ENCODE measurements around the gene LRP2BP. TPM values are rescaled to one million over a fixed set of nuclear protein-coding genes. Genes with fewer than 3 reads are reported as not detected.
A peak's percentile ranks its signal among the peaks of the same experiment; 100 is the strongest.

LRP2BP gene
- total and polyA plus RNA-seq, 7 experiments from 2014 or later = 0.58 to 2.4 (median 1.7) TPM

DNA sequence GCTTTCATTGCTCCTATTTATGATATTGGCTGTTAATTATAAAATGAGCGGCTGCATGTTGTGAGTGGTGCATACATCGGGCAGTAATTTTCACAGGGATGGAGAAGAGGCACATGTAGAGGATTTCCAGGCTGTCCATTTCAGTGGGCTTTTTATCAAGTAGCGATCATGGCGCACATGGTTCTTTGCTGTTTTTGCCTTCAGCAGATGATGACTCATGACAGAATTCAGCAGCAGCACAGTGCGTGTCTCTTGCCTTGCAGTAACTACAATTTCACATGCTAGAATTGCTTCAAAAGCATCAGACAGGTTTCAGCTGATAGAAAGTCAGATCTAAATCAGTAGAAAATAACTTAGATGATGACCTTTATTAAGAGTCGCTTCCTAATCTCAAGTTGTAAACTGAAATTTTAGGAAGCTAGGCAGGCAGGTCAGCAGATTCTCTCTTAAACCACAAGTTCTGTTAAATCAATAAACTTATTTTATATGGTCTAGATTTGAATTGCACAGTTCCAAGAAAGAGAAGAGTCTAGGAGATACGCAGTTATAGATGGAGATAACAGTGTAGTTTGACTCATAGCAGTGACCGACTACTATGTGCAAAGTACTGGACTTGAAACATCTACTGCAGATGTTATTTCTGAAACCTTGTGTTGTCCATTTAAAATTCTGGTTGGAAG lies 35.8 kb downstream of the LRP2BP start:
- H3K27me3 ChIP-seq (ENCODE audit: control insufficient read depth in 2 of 2, insufficient read depth in 2 of 2, low read length in 2 of 2) = no peaks in the 10 kb centered on the region
- H3K36me3 ChIP-seq (ENCODE audit: control insufficient read depth in 2 of 3, insufficient read depth in 3 of 3, low read length in 3 of 3) = no peaks in the 10 kb centered on the region
- no peak for DNase-seq
- ChIA-PET CTCF (no interaction called here), POLR2A (no interaction called here)
- H3K27ac ChIP-seq (ENCODE audit: low read depth, low read length) = no peak overlapping the region
- H3K9me3 ChIP-seq (ENCODE audit: control insufficient read depth in 2 of 3, low read length in 3 of 3) = no peaks in the 10 kb centered on the region
- intact Hi-C loops (cut with micrococcal nuclease) = no loop called here
- ATAC-seq = no peak
- H3K4me1 Mint-ChIP-seq = no peaks in the 10 kb centered on the region
- no peak overlapping the region for H3K4me3 ChIP-seq (ENCODE audit: low read length)
- no peaks in the 10 kb centered on the region for H3K27me3 Mint-ChIP-seq
- H3K36me3 Mint-ChIP-seq = peaks cover 0 to 33% (median 8%) of the 10 kb centered on the region in 5 donors
- no peak overlapping the region for H3K27ac Mint-ChIP-seq
- H3K4me1 ChIP-seq (ENCODE audit: control insufficient read depth in 2 of 2, insufficient read depth in 2 of 2, low read length in 2 of 2) = no peaks in the 10 kb centered on the region
- no peaks in the 10 kb centered on the region for H3K9me3 Mint-ChIP-seq
- H3K4me3 Mint-ChIP-seq = no peak overlapping the region

DNA sequence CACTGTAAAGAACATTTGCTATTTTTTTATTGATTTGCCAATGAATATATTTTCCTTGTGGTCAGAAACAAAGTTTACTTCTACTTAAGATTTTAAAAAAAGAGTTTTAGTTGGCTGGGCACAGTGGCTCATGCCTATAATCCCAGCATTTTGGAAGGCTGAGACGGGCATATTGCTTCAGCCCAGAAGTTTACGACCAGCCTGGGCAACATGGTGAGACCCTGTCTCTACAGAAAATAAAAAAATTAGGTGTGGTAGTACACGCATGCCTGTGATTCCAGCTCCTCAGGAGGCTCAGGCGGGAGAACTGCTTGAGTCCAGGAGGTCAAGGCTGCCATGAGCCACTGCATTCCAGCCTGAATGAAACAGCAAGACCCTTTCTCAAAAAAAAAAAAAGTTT lies 36.8 kb downstream of the LRP2BP start:
- ATAC-seq = no peak
- H3K9me3 ChIP-seq (ENCODE audit: control insufficient read depth in 2 of 3, low read length in 3 of 3) = no peaks in the 10 kb centered on the region
- no peak overlapping the region for H3K27ac Mint-ChIP-seq
- H3K36me3 ChIP-seq (ENCODE audit: control insufficient read depth in 2 of 3, insufficient read depth in 3 of 3, low read length in 3 of 3) = no peaks in the 10 kb centered on the region
- no peaks in the 10 kb centered on the region for H3K9me3 Mint-ChIP-seq
- no peak overlapping the region for H3K4me3 Mint-ChIP-seq
- H3K4me1 Mint-ChIP-seq = no peaks in the 10 kb centered on the region
- no peak overlapping the region for H3K27ac ChIP-seq (ENCODE audit: low read depth, low read length)
- ChIA-PET CTCF (no interaction called here), POLR2A (no interaction called here)
- H3K27me3 ChIP-seq (ENCODE audit: control insufficient read depth in 2 of 2, insufficient read depth in 2 of 2, low read length in 2 of 2) = no peaks in the 10 kb centered on the region
- intact Hi-C loops (cut with micrococcal nuclease) = no loop called here
- H3K27me3 Mint-ChIP-seq = no peaks in the 10 kb centered on the region
- DNase-seq = no peak
- no peaks in the 10 kb centered on the region for H3K4me1 ChIP-seq (ENCODE audit: control insufficient read depth in 2 of 2, insufficient read depth in 2 of 2, low read length in 2 of 2)
- peaks cover 4 to 39% (median 10%) of the 10 kb centered on the region in 5 donors for H3K36me3 Mint-ChIP-seq
- no peak overlapping the region for H3K4me3 ChIP-seq (ENCODE audit: low read length)

DNA sequence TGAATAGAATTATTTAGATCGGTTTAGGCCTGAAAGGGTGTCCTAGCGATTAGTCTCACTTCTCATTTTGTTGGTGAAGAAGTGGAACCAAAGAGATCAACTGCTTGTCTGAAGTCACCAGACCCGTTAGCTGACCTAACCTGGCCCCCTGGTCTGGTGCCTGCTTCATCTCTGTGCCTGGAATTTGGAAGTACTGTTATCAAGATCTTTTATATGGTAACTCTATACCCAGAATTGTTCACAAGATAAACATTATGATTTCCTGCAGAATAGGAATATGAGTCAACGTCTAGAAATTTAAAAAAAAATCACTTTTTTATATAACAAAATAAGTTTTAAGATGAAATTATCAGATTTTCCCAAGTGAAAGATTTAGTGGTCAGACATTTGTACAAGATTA lies 37.2 kb downstream of the LRP2BP start:
- H3K9me3 ChIP-seq (ENCODE audit: control insufficient read depth in 2 of 3, low read length in 3 of 3) = no peaks in the 10 kb centered on the region
- POLR2A ChIA-PET = no interaction called here
- no peak overlapping the region for H3K27ac ChIP-seq (ENCODE audit: low read depth, low read length)
- H3K27me3 Mint-ChIP-seq = no peaks in the 10 kb centered on the region
- H3K4me3 Mint-ChIP-seq = no peak overlapping the region
- H3K36me3 Mint-ChIP-seq = peaks cover 4 to 40% (median 11%) of the 10 kb centered on the region in 5 donors
- no peaks in the 10 kb centered on the region for H3K4me1 Mint-ChIP-seq
- H3K4me3 ChIP-seq (ENCODE audit: low read length) = no peak overlapping the region
- CTCF ChIA-PET = no interaction called here
- intact Hi-C loops (cut with micrococcal nuclease) = no loop called here
- no peaks in the 10 kb centered on the region for H3K9me3 Mint-ChIP-seq
- DNase-seq (no peak), ATAC-seq (no peak)
- no peaks in the 10 kb centered on the region for H3K4me1 ChIP-seq (ENCODE audit: control insufficient read depth in 2 of 2, insufficient read depth in 2 of 2, low read length in 2 of 2)
- H3K27me3 ChIP-seq (ENCODE audit: control insufficient read depth in 2 of 2, insufficient read depth in 2 of 2, low read length in 2 of 2) = no peaks in the 10 kb centered on the region
- no peak overlapping the region for H3K27ac Mint-ChIP-seq
- H3K36me3 ChIP-seq (ENCODE audit: control insufficient read depth in 2 of 3, insufficient read depth in 3 of 3, low read length in 3 of 3) = no peaks in the 10 kb centered on the region

DNA sequence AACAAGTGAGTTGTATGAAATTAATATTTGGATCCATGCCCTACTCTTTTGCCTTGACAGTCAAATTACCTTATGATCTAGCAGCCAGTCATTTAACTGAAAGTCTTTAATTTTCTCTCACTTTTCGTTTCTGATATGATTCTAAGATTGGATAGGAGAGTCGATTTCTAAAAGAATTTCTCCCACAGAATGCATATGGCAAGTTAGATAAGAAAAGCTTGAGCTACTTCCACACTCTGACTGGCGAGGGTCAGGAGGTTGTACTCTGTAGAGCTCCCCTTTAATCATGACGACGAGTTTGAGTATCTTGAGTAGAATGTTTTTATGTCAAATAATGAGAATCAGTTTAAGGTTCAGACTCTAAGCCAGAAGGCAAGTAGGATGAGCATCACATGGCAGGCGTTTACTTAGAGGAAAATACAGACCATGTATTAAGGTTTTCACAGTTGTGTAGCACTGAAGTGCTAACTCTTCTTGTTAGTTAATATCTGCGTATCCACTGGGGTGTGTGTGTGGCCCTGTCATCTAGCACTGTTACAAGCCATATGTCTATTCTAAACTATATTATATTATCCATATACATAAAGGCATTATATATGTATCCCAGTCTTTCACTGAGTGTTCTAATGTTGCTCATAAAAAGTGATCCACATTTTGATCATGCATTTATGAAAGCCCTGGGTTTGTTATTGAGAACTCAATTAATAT lies 37.8 kb downstream of the LRP2BP start:
- H3K27ac Mint-ChIP-seq = no peak overlapping the region
- ChIA-PET CTCF (no interaction called here), POLR2A (no interaction called here)
- intact Hi-C loops (cut with micrococcal nuclease) = no loop called here
- H3K27me3 ChIP-seq (ENCODE audit: control insufficient read depth in 2 of 2, insufficient read depth in 2 of 2, low read length in 2 of 2) = no peaks in the 10 kb centered on the region
- no peak overlapping the region for H3K4me3 Mint-ChIP-seq
- no peak for DNase-seq
- H3K36me3 Mint-ChIP-seq = peaks cover 8 to 39% (median 14%) of the 10 kb centered on the region in 5 donors
- H3K27me3 Mint-ChIP-seq = no peaks in the 10 kb centered on the region
- no peaks in the 10 kb centered on the region for H3K9me3 ChIP-seq (ENCODE audit: control insufficient read depth in 2 of 3, low read length in 3 of 3)
- no peaks in the 10 kb centered on the region for H3K4me1 ChIP-seq (ENCODE audit: control insufficient read depth in 2 of 2, insufficient read depth in 2 of 2, low read length in 2 of 2)
- ATAC-seq = no peak
- H3K9me3 Mint-ChIP-seq = no peaks in the 10 kb centered on the region
- no peaks in the 10 kb centered on the region for H3K36me3 ChIP-seq (ENCODE audit: control insufficient read depth in 2 of 3, insufficient read depth in 3 of 3, low read length in 3 of 3)
- H3K4me3 ChIP-seq (ENCODE audit: low read length) = no peak overlapping the region
- H3K4me1 Mint-ChIP-seq = no peaks in the 10 kb centered on the region
- H3K27ac ChIP-seq (ENCODE audit: low read depth, low read length) = no peak overlapping the region

DNA sequence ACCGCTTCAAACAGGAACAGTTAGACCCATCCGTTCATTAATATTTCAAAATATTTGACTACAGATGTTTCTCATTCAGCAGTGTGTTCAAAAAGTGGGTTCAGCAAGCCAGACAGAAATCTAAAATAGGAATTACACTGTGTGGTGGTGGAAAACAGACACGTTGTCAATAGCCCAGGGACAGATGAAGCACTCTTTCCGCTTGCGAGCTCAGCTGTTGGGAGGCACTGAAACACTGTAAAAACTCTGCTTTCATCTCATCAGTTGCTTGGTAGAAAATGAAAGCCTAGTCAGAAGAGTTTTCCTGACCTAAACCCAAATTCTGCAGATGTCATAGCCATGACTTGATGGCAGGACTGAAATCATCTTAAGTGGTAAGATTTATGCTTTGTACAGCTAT lies 38.5 kb downstream of the LRP2BP start:
- ATAC-seq (no peak), DNase-seq (no peak)
- no peaks in the 10 kb centered on the region for H3K27me3 Mint-ChIP-seq
- H3K4me1 Mint-ChIP-seq = peaks cover 0 to 5% (median 0%) of the 10 kb centered on the region in 7 donors
- H3K4me3 Mint-ChIP-seq = no peak overlapping the region
- ChIA-PET CTCF (no interaction called here), POLR2A (no interaction called here)
- intact Hi-C loops (cut with micrococcal nuclease) = no loop called here
- no peaks in the 10 kb centered on the region for H3K36me3 ChIP-seq (ENCODE audit: control insufficient read depth in 2 of 3, insufficient read depth in 3 of 3, low read length in 3 of 3)
- H3K27ac Mint-ChIP-seq = no peak overlapping the region
- no peaks in the 10 kb centered on the region for H3K9me3 Mint-ChIP-seq
- H3K36me3 Mint-ChIP-seq = peaks cover 9 to 45% (median 20%) of the 10 kb centered on the region in 5 donors
- no peaks in the 10 kb centered on the region for H3K4me1 ChIP-seq (ENCODE audit: control insufficient read depth in 2 of 2, insufficient read depth in 2 of 2, low read length in 2 of 2)
- H3K4me3 ChIP-seq (ENCODE audit: low read length) = no peak overlapping the region
- no peak overlapping the region for H3K27ac ChIP-seq (ENCODE audit: low read depth, low read length)
- H3K9me3 ChIP-seq (ENCODE audit: control insufficient read depth in 2 of 3, low read length in 3 of 3) = no peaks in the 10 kb centered on the region
- H3K27me3 ChIP-seq (ENCODE audit: control insufficient read depth in 2 of 2, insufficient read depth in 2 of 2, low read length in 2 of 2) = no peaks in the 10 kb centered on the region

DNA sequence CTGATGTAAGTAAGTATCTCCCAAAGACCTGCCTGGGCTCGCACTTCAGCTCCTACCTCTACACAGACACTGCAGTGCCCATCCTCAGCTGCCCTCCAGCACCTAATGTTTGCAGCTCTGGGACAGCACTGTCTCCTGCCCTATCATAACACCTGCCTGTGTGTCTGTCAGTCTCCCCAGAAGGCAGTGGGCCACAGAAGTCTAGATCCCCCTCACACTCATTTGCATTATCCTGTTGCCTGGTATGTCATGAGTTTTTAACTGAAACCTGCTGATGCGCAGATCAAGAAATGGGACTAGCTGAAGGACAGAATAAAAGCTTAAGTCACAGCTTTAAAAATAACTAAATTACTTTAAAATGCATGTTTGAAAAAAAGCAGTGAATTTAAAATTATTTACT lies 43.0 kb downstream of the LRP2BP start:
- Histone ChIP-seq H3K36me3 (ENCODE audit: control insufficient read depth in 2 of 3, insufficient read depth in 3 of 3, low read length in 3 of 3) (no peaks in the 10 kb centered on the region), H3K4me1 (ENCODE audit: control insufficient read depth in 2 of 2, insufficient read depth in 2 of 2, low read length in 2 of 2) (no peaks in the 10 kb centered on the region), H3K27me3 (ENCODE audit: control insufficient read depth in 2 of 2, insufficient read depth in 2 of 2, low read length in 2 of 2) (no peaks in the 10 kb centered on the region), H3K4me3 (ENCODE audit: low read length) (no peak overlapping the region), H3K9me3 (ENCODE audit: control insufficient read depth in 2 of 3, low read length in 3 of 3) (no peaks in the 10 kb centered on the region), H3K27ac (ENCODE audit: low read depth, low read length) (no peak overlapping the region)
- ChIA-PET POLR2A (no interaction called here), CTCF (no interaction called here)
- intact Hi-C loops (cut with micrococcal nuclease) = no loop called here
- H3K9me3 Mint-ChIP-seq = peaks cover 0 to 1% (median 0%) of the 10 kb centered on the region in 11 donors
- DNase-seq (no peak), ATAC-seq (no peak)
- H3K27me3 Mint-ChIP-seq = no peaks in the 10 kb centered on the region
- peaks cover 24 to 66% (median 41%) of the 10 kb centered on the region in 5 donors for H3K36me3 Mint-ChIP-seq
- peaks cover 0 to 10% (median 0%) of the 10 kb centered on the region in 7 donors for H3K4me1 Mint-ChIP-seq
- no peak overlapping the region for H3K4me3 Mint-ChIP-seq
- peak overlapping the region in 1 of 9 donors; percentile 31 for H3K27ac Mint-ChIP-seq

DNA sequence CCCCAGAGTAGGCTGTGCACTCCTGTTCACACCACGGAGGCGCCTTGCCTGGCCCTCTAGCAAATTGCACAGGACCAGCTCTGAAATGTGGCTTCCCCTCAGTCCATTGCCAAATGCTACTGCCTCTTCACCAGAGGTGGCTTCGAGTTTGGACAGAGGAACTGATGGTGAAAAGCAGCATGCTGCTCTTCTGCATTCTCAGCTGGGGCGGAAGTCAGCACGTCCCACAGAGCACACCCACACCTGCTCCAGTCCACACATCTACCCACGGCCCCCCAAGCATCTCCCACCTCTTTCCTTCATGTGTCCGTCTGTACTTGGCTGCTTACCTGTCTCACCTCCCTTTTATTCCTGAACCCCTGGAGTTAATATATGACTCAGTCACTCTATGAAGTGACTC lies 43.5 kb downstream of the LRP2BP start:
- Histone ChIP-seq H3K4me1 (ENCODE audit: control insufficient read depth in 2 of 2, insufficient read depth in 2 of 2, low read length in 2 of 2) (no peaks in the 10 kb centered on the region), H3K36me3 (ENCODE audit: control insufficient read depth in 2 of 3, insufficient read depth in 3 of 3, low read length in 3 of 3) (no peaks in the 10 kb centered on the region), H3K9me3 (ENCODE audit: control insufficient read depth in 2 of 3, low read length in 3 of 3) (no peaks in the 10 kb centered on the region), H3K27ac (ENCODE audit: low read depth, low read length) (no peak overlapping the region), H3K4me3 (ENCODE audit: low read length) (no peak overlapping the region), H3K27me3 (ENCODE audit: control insufficient read depth in 2 of 2, insufficient read depth in 2 of 2, low read length in 2 of 2) (no peaks in the 10 kb centered on the region)
- H3K36me3 Mint-ChIP-seq = peaks cover 27 to 66% (median 43%) of the 10 kb centered on the region in 5 donors
- ATAC-seq = no peak
- ChIA-PET CTCF (no interaction called here), POLR2A (no interaction called here)
- H3K27ac Mint-ChIP-seq = no peak overlapping the region
- peaks cover 0 to 10% (median 0%) of the 10 kb centered on the region in 7 donors for H3K4me1 Mint-ChIP-seq
- intact Hi-C loops (cut with micrococcal nuclease) = no loop called here
- no peak for DNase-seq
- H3K4me3 Mint-ChIP-seq = no peak overlapping the region
- H3K9me3 Mint-ChIP-seq = peaks cover 0 to 1% (median 0%) of the 10 kb centered on the region in 11 donors
- no peaks in the 10 kb centered on the region for H3K27me3 Mint-ChIP-seq
